HepG2 (cell line): Measurements from ENCODE around the gene ANKS6. TPM values are rescaled to one million over a fixed set of nuclear protein-coding genes. Genes with fewer than 3 reads are reported as not detected.

Experiments
- AHDC1 ChIP-seq: sonication (generic); formaldehyde crosslinking; IDR thresholded peaks from 2 replicates; pipeline ENCODE4 v1.5.1; 2020; ENCODE audit warnings: mild to moderate bottlenecking, missing genetic modification reagents, borderline replicate concordance
- FOXK2 ChIP-seq: fragments of 450-650 bp; IDR thresholded peaks from 2 replicates; pipeline ENCODE4 v1.6.1; 2016
- GTF2F1 ChIP-seq: fragments of 150-350 bp; IDR thresholded peaks from 2 replicates; pipeline ENCODE4 v1.6.1; 2014; ENCODE audit warnings: low read length
- MNT ChIP-seq: fragments of 450-650 bp; IDR thresholded peaks from 2 replicates; pipeline ENCODE4 v1.6.1; 2016
- PREB ChIP-seq: sonication (generic); formaldehyde crosslinking; IDR thresholded peaks from 2 replicates; pipeline ENCODE4 v1.4.0; 2020; ENCODE audit warnings: missing genetic modification reagents
- RORA ChIP-seq: sonication (generic); formaldehyde crosslinking; IDR thresholded peaks from 2 replicates; pipeline ENCODE4 v1.5.0; 2020; ENCODE audit warnings: mild to moderate bottlenecking, missing genetic modification reagents, moderate library complexity
- ZNF280D ChIP-seq: sonication (generic); formaldehyde crosslinking; IDR thresholded peaks from 2 replicates; pipeline ENCODE4 v1.5.1; 2020; ENCODE audit warnings: mild to moderate bottlenecking, missing genetic modification reagents
- ZNF598 ChIP-seq: sonication (generic); formaldehyde crosslinking; IDR thresholded peaks from 2 replicates; pipeline ENCODE4 v1.5.1; 2020; ENCODE audit warnings: mild to moderate bottlenecking, missing genetic modification reagents, borderline replicate concordance
- ZNF740 ChIP-seq: sonication (generic); formaldehyde crosslinking; IDR thresholded peaks from 2 replicates; pipeline ENCODE4 v1.4.0; 2020; ENCODE audit warnings: missing genetic modification reagents
- ZNF878 ChIP-seq: sonication (generic); formaldehyde crosslinking; IDR thresholded peaks from 2 replicates; pipeline ENCODE4 v1.8.1; 2023; ENCODE audit warnings: mild to moderate bottlenecking, missing genetic modification reagents, moderate library complexity
- polyA plus RNA-seq, 8 experiments: library from polyadenylated mRNA; depleted of rRNA in 3 of 8; stranded (reverse) in 7 of 8; unstranded in 1 of 8; fragments of >200 nt; fragmentation: Illumina TruSeq in 4 of 8; extraction: Trizol in 4 of 8; gene quantifications; 2 replicates each; pipeline versions ENCODE4 v1.2.1 to v1.2.3, GENCODE V29; 2011 to 2016; ENCODE audit warnings: low read depth in 4 of 8, missing spikeins in 1 of 8, mixed read lengths in 1 of 8; ENCODE audit not compliant: insufficient read depth in 1 of 8
- total RNA-seq, 5 experiments: library from RNA; depleted of rRNA; stranded (reverse); fragments of >200 nt; fragmentation: Illumina TruSeq; extraction: Trizol; gene quantifications; 2 replicates each; pipeline ENCODE4 v1.2.3, GENCODE V29; 2016; ENCODE audit warnings: low read depth in 1 of 5

The ANKS6 gene
- total and polyA plus RNA-seq, 2 of the 13 experiments (the other 11 are each of a cell fraction or from before 2014, with no cell fraction given) = 8.8 to 10.7 TPM

- TF ChIP-seq MNT = no peak
- no peak for TF ChIP-seq RORA (CRISPR knock-in tag)
- no peak for TF ChIP-seq ZNF598 (CRISPR knock-in tag)
- no peak for TF ChIP-seq GTF2F1
- no peak for TF ChIP-seq ZNF740 (CRISPR knock-in tag)
- TF ChIP-seq ZNF280D (CRISPR knock-in tag) = no peak
- TF ChIP-seq ZNF878 (CRISPR knock-in tag) = no peak
- no peak for TF ChIP-seq PREB (CRISPR knock-in tag)
- no peak for TF ChIP-seq FOXK2
- TF ChIP-seq AHDC1 (CRISPR knock-in tag) = no peak
These were observed 105.7 kb downstream of the ANKS6 start (continued) for GRCh38 chr9:98690686-98691085.
